RWPE2 (cell line): ENCODE results near the gene ARFGAP2.

Experiments
- ATAC-seq: fragments of 200-7000 bp; cut with Tn5 transposase; 3 replicates; pipeline ENCODE4 v1.9.1; 2021; ENCODE audit warnings: low read depth
- DNase-seq: peaks from one replicate; pipeline ENCODE4 v3.0.0-alpha.2; 2020; ENCODE audit warnings: low spot score
- H3K27ac ChIP-seq: fragments of 450-650 bp; 2 replicates; pipeline ENCODE4 v1.5.1; 2017; ENCODE audit warnings: mild to moderate bottlenecking; ENCODE audit not compliant: poor library complexity, severe bottlenecking
- H3K27me3 ChIP-seq: fragments of 250-450 bp; sonication (Bioruptor Pico); 2 replicates; pipeline ENCODE4 v1.5.1; 2021; ENCODE audit warnings: mild to moderate bottlenecking, moderate library complexity; ENCODE audit not compliant: insufficient read depth, poor library complexity, severe bottlenecking
- H3K36me3 ChIP-seq: fragments of 250-450 bp; sonication (Bioruptor Pico); 2 replicates; pipeline ENCODE4 v1.5.1; 2020; ENCODE audit warnings: low read depth, mild to moderate bottlenecking, moderate library complexity
- H3K4me1 ChIP-seq: fragments of 250-450 bp; sonication (Bioruptor Pico); 2 replicates; pipeline ENCODE4 v1.5.1; 2021; ENCODE audit warnings: mild to moderate bottlenecking, moderate library complexity; ENCODE audit not compliant: insufficient read depth, poor library complexity, severe bottlenecking
- H3K4me3 ChIP-seq: fragments of 250-450 bp; sonication (Bioruptor Pico); 2 replicates; pipeline ENCODE4 v1.5.1; 2021; ENCODE audit warnings: mild to moderate bottlenecking, moderate library complexity; ENCODE audit not compliant: severe bottlenecking
- H3K9me3 ChIP-seq: fragments of 250-450 bp; sonication (Bioruptor Pico); 2 replicates; pipeline ENCODE4 v1.5.1; 2021; ENCODE audit warnings: mild to moderate bottlenecking, moderate library complexity; ENCODE audit not compliant: severe bottlenecking
- TF ChIP-seq, protein P1 (sequence below): fragments of 450-650 bp; IDR thresholded peaks from one replicate; pipeline ENCODE4 v1.5.1; 2017; ENCODE audit warnings: mild to moderate bottlenecking, moderate library complexity; ENCODE audit not compliant: poor library complexity, severe bottlenecking

The ARFGAP2 gene

DNA sequence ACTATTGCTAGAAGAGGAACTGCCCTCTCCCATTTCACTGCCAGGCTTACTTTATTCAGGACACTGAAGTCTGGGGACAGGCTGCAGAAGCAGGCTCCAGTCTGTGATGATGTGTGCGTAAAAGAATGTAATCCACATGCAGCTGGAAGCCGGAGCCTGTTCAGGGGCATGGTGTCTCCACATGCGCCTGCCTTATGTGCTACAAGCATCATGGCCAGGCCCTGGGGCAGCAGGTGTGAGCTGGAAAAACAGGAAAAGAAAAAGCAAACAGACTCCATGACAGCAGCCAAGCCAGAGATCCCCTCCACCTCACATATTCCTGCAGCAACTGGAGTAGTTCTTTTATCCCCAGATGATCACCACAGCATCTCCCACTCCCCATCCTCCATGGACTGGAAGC, 33.4 kb downstream of the ARFGAP2 start:
- ATAC-seq (peak; percentile 61; the same call in 1 of the 3 replicates), DNase-seq (no peak)
- Histone ChIP-seq H3K27ac (no peak overlapping the region), H3K4me1 (no peaks in the 10 kb centered on the region), H3K36me3 (no peaks in the 10 kb centered on the region), H3K9me3 (no peaks in the 10 kb centered on the region), H3K27me3 (no peaks in the 10 kb centered on the region), H3K4me3 (no peak overlapping the region)
- TF ChIP-seq, protein P1, sequence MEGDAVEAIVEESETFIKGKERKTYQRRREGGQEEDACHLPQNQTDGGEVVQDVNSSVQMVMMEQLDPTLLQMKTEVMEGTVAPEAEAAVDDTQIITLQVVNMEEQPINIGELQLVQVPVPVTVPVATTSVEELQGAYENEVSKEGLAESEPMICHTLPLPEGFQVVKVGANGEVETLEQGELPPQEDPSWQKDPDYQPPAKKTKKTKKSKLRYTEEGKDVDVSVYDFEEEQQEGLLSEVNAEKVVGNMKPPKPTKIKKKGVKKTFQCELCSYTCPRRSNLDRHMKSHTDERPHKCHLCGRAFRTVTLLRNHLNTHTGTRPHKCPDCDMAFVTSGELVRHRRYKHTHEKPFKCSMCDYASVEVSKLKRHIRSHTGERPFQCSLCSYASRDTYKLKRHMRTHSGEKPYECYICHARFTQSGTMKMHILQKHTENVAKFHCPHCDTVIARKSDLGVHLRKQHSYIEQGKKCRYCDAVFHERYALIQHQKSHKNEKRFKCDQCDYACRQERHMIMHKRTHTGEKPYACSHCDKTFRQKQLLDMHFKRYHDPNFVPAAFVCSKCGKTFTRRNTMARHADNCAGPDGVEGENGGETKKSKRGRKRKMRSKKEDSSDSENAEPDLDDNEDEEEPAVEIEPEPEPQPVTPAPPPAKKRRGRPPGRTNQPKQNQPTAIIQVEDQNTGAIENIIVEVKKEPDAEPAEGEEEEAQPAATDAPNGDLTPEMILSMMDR = no peak

DNA sequence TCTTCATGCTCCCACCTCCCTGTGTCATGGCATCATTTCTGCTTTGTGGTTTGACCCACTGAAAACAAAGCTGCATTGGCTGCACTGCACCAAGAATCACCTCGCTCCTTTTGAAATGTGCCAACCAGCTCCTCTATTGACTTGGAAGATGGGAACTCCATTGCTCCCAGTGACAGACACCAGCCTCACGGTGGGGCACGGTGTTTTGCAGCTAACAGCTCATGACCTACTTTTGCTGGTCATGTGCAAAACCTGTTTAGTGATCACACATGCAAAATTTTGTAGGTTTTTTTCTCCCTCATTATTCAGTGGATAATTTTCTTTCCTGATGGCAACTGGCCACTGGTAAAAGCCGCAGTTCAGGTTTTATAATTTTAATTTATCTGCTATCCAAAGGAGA, 36.8 kb downstream of the ARFGAP2 start:
- Histone ChIP-seq H3K4me1 (no peaks in the 10 kb centered on the region), H3K36me3 (no peaks in the 10 kb centered on the region), H3K27ac (no peak overlapping the region), H3K4me3 (no peak overlapping the region), H3K27me3 (no peaks in the 10 kb centered on the region), H3K9me3 (no peaks in the 10 kb centered on the region)
- ATAC-seq = no peak
- DNase-seq = no peak
- TF ChIP-seq, protein P1 = no peak

DNA sequence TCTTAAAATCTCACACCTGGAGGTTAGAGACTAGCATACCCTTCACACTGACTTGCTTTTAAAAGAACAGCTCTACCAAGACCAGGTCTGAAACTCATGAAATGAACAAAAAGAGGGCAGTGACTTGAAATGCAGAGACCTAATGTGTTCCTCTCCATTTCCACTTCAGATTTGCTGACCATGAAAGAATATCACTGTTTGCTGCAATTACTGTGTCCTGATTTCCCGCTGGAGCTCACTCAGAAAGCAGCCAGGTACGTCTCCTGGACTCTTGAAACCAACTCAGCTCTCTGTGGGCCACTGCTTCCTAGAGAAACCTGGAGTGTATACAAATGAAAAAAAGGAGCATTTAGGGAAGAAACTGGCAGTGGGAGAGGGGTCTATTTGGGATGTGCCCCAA, 39.2 kb downstream of the ARFGAP2 start:
- Histone ChIP-seq H3K27me3 (no peaks in the 10 kb centered on the region), H3K27ac (no peak overlapping the region), H3K4me3 (no peak overlapping the region), H3K4me1 (no peaks in the 10 kb centered on the region), H3K9me3 (no peaks in the 10 kb centered on the region), H3K36me3 (no peaks in the 10 kb centered on the region)
- DNase-seq (no peak), ATAC-seq (no peak)
- TF ChIP-seq, protein P1 = no peak

DNA sequence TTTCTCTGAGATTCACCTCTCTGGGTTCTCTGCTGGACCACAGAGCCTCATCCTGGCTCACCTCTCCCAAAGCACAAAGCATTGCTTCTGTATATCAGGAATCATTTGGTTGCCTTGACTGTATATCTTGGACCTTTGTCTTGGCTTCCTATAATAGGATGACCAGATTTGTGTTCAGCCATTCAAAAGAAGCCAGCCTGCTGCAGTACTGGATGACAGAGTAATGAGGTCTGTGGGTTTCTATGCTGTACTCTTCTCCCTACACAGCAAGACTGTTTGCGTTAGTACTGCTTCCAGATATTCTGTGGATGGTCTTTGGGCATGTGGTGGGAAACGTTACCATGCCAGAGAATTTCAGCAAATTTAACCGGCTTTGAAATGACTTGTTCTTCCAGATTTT, 39.8 kb downstream of the ARFGAP2 start:
- TF ChIP-seq, protein P1 = no peak
- Histone ChIP-seq H3K4me1 (no peaks in the 10 kb centered on the region), H3K4me3 (no peak overlapping the region), H3K36me3 (no peaks in the 10 kb centered on the region), H3K27me3 (no peaks in the 10 kb centered on the region), H3K27ac (no peak overlapping the region), H3K9me3 (no peaks in the 10 kb centered on the region)
- ATAC-seq (no peak), DNase-seq (no peak)

DNA sequence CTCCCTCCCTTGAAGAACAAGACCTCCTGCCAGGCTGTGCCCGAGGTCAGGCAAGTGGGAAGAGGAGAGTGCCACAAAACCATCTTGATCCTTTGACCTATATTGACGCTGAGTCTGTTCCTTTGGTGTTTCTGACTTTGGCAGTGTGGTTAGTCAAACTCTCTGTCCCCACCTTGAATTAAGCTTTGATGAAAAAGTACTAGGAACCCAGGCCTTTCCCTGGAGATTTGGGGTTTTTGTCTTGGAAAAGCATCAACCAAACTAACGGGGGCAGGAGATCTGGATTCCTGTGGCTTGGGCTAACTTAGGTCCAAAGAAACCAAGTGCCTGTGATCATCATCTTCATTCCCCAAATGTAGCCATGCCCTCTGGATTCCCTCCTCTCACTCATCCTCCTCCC, 40.4 kb downstream of the ARFGAP2 start:
- Histone ChIP-seq H3K27me3 (no peaks in the 10 kb centered on the region), H3K9me3 (no peaks in the 10 kb centered on the region), H3K27ac (no peak overlapping the region), H3K4me3 (no peak overlapping the region), H3K36me3 (no peaks in the 10 kb centered on the region), H3K4me1 (no peaks in the 10 kb centered on the region)
- ATAC-seq (no peak), DNase-seq (no peak)
- TF ChIP-seq, protein P1 = no peak
